ENCODE data around the gene MGAM2.
"Not testable (repeated sequence)": the region's sequence is repeated elsewhere in the genome, so short reads cannot be mapped to it uniquely, and the experiment has no call there.

MGAM2 gene

GRCh38 chr7:142111499-142111898 lies at the start of gene MGAM2:
MGAM2 (plus strand) TSS chr7:142111718; CDS start chr7:142116874, 5,156 bp downstream.
- no peak for DNase-seq

DNA sequence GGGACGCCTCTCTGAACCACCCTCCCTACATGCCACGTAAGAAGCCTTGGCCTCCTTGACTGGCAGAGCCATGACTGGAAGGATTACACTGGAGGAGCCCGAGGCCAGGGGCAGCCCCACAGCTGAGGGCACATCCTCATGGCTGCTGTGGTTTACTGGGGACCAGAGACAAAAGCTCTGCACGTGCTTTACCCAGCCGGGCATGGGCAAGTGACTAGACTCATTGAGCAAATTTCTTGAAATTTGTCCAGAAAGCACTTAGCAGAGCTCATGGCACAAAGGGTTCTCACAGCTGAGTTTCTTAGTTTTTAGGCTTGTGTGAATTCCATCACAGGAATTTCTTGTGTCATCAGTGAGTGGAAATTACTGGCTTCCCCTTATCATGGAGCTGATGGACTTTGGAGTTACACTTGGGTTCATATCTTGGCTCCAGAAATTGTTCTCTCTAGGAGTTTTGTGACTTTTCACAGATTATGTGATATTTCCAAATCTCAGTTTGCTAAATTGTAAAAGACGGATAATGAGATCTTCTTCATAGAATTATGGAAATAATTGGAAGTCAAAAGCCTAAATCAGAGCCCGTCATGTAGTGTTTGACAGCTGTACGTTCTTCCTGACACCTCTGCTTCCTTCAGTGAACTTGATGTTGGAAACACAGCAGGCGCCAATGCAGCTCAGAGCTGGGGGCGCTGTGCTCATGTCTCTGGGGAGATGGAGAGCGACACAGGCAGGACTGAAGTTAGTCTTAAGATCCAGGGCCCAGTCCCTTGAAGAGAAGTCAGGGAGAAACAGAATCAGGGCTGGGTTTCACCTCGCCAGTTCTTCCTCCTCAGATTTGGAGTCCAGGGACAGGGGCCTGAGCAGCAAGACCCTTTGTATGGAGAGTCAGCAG lies 47.7 kb upstream of the MGAM2 start:
- DNase-seq, result no peak

GRCh38 chr7:142066536-142066935 lies 45.0 kb upstream of the MGAM2 start:
- no peak for DNase-seq

GRCh38 chr7:142077762-142078161 lies 33.8 kb upstream of the MGAM2 start:
- DNase-seq, result no peak

DNA sequence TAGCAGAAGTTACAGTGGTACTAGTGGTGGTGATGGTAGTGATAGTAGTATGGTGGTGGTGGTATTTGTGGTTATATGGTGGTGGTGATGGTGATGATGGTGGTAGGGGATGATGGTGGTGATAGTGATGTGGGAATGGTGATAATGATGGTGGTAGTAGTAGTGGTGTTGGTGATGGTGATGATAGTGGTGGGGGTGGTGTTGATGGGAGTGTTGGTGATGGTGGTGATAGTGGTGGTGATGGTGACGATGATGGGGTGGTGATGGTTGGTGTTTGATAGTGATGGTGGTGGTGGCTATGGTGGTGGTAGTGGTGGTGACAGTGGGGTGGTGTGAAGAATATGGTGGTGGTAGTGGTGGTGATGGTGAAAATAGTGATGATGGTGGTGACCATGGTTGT lies 27.9 kb upstream of the MGAM2 start:
- no peak for DNase-seq

DNA sequence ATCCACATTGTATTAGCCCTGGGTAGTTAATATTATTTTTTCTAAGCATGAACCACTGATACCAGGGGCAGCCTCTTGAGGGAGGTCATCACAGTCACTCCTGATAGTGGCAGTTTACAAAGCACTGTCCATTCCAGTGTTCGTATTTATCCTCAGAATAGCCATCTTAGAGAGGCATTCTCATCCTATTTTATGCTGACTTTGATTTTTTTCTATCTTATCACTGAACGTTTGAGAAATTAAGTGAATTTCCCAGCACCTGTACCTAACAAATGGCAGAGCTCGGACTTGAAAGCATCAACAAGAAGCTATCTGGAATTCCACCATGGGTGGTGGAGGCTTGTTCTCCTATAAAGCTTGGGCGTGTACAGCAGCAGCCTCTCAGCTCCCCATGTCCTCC lies 26.1 kb upstream of the MGAM2 start:
- no peak for DNase-seq

DNA sequence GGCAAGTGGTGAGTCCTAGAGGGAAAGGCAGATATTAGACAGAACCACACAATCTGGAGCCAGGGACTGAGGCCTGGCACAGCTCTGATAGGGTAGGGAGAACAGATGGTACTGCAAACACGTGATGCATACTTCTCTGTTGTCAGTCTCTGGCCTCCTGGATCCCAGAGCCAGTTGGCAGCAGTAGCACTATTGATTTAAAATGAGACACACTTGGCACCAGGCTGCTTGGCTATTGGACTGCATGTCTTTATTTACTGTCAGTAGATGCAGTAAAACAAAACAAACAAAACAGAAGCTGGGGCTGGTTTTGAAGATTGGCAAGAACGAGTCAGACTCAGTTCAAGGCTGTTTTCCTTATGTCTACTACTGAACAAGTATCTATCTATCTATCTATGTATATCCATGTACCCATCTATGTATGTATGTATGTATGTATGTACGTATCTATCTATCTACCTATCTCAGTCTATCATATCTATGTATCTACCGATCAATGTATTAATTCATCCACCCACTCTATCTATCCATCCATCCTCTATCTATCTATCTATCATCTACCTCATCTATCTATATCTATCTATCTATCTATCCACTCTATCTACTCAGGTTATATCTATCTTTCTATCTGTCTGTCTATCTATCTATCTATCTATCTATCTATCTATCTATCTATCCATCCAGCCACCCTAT lies 23.4 kb upstream of the MGAM2 start:
- no peak for DNase-seq

DNA sequence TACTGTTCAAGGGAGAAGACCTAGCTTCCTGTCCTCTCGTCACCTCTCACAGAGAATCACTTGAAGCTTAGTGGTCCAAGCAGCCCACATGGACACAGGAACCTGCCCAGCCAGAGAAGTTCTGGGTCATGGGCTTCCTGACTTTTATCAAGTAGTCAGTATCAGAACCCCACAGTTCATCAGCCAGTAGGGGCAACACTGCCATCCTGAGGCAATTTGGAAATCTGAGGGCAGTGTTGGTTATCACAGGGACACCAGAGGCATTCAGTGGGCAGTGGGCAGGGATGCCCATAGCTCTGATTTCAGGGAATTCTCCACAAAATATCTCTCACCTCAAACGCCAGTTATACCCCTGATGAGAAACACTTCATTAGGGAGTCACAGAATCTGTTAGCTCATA lies 22.5 kb upstream of the MGAM2 start:
- no peak for DNase-seq

- no peak for DNase-seq
These were observed 19.6 kb upstream of the MGAM2 start for GRCh38 chr7:142091961-142092360.

DNA sequence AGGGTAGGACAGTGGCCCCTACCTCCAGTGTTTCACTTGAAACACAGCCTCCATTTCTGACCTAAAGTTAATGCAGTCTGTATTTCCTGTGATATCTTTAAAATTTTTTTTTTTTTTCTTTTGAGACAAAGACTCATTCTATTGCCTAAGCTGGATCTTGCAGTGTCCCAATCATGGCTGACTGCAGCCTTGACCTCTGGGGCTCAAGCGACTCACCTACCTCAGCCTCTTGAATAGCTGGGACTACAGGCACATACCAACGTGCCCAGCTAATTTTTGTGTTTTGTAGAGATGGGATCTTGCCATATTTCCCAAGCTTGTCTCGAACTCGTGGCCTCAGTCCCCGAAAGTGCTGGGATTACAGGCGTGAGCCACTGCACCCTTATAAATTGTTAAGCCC lies 16.7 kb upstream of the MGAM2 start:
- no peak for DNase-seq

- no peak for DNase-seq
These were observed 13.9 kb upstream of the MGAM2 start for GRCh38 chr7:142097571-142097970.

DNA sequence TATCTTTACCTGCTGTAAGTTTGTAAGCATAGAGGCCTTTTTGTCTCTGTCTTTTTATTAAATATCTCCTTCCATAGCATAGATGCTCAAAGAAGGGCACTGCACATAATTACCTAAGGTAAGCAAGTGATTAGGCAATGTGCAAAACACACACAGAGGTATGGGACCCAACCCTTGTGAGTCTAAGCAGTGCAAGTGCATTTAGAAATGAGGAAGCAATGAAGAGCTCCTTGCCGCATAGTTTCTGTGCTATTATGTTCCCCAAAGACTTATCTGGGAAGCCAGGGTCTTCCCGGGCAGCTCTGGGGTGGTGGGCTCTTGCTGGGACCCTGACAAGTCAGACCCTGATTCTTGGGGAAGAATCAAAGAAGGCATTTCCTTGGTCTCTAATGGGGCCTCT lies 13.5 kb upstream of the MGAM2 start:
- DNase-seq, result no peak

- not testable (repeated sequence) for DNase-seq
These were observed 12.2 kb upstream of the MGAM2 start for GRCh38 chr7:142099347-142099746.

DNA sequence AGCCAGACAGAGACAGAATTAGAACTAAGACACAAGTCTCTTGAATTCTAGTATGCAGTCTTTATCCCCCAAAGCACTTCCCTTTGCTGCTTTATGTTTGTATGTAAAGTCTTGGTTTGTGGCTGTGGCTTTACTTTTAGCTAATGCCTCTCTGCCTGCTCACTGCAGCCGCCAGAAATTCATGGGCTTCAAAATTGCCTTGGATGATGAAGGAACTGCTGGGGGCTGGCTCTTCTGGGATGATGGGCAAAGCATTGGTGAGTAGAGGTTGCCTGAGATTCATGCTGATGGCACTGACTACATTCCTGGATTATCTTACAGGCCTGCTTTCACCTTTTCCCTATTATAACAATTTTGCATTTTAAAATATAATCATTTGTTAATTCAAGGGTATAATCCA lies 10.9 kb upstream of the MGAM2 start:
- DNase-seq, result no peak

- DNase-seq, result not testable (repeated sequence)
These were observed 9.7 kb upstream of the MGAM2 start for GRCh38 chr7:142101794-142102193.

GRCh38 chr7:142104550-142105527 lies 6.7 kb upstream of the MGAM2 start:
- DNase-seq, result no peak

DNA sequence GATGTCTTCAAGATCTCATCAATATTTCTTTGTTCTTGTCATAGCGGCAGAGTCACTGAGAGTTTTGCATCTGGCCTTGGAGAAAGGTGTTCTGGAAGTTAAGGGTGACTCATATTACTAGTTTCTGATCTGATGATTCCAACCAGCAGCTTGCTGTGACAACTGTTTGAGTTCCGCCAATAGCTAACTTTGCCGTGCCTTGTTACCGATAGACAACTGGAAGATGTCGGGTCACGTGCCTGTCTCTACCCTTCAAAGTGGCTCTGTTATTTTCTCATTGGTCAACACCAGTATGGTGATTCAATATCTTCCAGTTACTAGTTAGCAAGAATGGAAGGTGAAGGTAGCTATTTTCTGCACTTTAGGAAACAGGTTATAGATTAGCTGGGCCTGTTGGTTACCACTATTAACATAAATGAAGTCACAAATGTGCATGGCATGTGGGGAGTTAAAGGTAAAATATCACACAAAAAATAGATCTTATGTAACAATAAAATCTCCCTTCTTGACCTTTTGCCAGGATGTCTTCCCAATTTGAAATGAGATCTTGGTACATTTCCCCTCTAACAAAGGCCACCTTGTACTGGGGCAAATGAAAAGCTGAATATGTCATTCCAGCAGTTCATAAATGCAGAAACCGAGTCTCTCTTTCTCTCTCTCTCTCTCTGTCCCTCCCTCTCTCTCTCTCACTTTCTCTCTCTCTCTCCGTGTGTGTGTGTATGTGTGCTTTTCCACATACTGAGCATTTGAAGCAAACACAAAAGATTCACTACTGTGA lies 2.6 kb upstream of the MGAM2 start:
- no peak for DNase-seq

DNA sequence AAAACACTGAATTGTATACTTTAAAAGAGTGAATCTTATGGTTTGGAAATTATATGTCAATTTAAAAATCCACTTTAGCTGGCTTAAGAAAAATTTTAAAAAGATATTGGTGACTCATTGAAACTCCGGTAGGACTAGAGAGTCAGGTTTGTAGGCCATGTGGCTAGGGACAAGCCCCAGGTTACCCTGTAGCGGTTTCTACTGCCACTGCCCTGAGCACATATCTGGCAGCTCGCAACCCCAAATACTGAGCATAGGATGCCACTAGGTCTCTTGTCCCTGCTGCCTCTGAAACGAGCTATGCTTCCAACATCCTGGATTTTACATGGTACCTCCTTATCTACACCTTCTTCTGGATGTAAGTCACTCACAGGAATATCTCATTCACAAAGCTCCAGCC lies 1.4 kb upstream of the MGAM2 start:
- DNase-seq, result no peak

DNA sequence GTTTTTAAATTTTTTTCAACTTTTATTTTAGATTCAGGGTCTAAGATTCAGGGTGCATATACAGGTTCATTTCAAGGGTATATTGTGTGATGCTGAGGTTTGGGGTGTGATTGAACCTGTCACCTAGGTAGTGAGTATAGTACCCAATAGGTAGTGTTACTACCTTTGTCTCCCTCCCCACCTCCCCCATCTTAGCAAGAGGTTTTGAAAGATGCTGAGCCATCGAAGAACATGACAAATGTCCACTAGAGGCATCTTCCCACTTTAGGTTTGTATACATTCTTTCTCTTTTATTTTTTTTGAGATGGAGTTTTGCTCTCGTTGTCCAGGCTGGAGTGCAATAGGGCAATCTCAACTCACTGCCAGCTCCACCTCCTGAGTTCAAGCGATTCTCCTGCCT lies 880 bp upstream of the MGAM2 start:
- DNase-seq, result no peak

GRCh38 chr7:142112086-142112485 lies 568 bp downstream of the MGAM2 start:
- no peak for DNase-seq

GRCh38 chr7:142114207-142114606 lies 2.7 kb downstream of the MGAM2 start:
- DNase-seq, result no peak

GRCh38 chr7:142120524-142120923 lies 9.0 kb downstream of the MGAM2 start:
- no peak for DNase-seq

Data from NCI-H226 (cell line).